Tibial nerve (tissue), 4 donors: ENCODE measurements around the gene SSC4D.
A peak's percentile ranks its signal among the peaks of the same experiment; 100 is the strongest.

Experiments used
- EP300 ChIP-seq, 2 donors: sonication (generic); formaldehyde crosslinking; IDR thresholded peaks; one replicate each; pipeline ENCODE4 v1.6.1; 2017; ENCODE audit warnings: antibody characterized with exemption in 2 of 2, mild to moderate bottlenecking in 1 of 2
- POLR2A ChIP-seq, 2 donors: fragments of 450-650 bp; IDR thresholded peaks; one replicate each; pipeline ENCODE4 v1.6.1; 2017; ENCODE audit warnings: antibody characterized with exemption in 2 of 2, mild to moderate bottlenecking in 2 of 2, moderate library complexity in 2 of 2
- TF ChIP-seq, protein P1 (sequence below), 5 experiments: fragments of 200-600 bp in 3 of 5; fragments of 450-650 bp in 2 of 5; sonication (generic) in 3 of 5; IDR thresholded peaks; one replicate each; pipeline ENCODE4 v1.5.1; 2016 to 2019; ENCODE audit warnings: antibody characterized with exemption in 5 of 5, mild to moderate bottlenecking in 3 of 5, moderate library complexity in 2 of 5

- TF ChIP-seq, protein P1, sequence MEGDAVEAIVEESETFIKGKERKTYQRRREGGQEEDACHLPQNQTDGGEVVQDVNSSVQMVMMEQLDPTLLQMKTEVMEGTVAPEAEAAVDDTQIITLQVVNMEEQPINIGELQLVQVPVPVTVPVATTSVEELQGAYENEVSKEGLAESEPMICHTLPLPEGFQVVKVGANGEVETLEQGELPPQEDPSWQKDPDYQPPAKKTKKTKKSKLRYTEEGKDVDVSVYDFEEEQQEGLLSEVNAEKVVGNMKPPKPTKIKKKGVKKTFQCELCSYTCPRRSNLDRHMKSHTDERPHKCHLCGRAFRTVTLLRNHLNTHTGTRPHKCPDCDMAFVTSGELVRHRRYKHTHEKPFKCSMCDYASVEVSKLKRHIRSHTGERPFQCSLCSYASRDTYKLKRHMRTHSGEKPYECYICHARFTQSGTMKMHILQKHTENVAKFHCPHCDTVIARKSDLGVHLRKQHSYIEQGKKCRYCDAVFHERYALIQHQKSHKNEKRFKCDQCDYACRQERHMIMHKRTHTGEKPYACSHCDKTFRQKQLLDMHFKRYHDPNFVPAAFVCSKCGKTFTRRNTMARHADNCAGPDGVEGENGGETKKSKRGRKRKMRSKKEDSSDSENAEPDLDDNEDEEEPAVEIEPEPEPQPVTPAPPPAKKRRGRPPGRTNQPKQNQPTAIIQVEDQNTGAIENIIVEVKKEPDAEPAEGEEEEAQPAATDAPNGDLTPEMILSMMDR (IDR thresholded peaks at IDR 0.05) = peak in 2 of 5 experiments; percentile 27 to 37
- TF ChIP-seq POLR2A (IDR thresholded peaks at IDR 0.05) (peak; percentile 94 to 96), EP300 (IDR thresholded peaks at IDR 0.05) (peak; percentile 42 to 94)
Measured at GRCh38 chr7:76393116-76394031, 16.1 kb downstream of the SSC4D start.
